ENCODE measurements around the gene USH2A.

The USH2A gene

GRCh38 chr1:215842905-215843304 lies 580.3 kb downstream of the USH2A start:
- DNase-seq, result no peak

- no peak for DNase-seq
These were observed 587.3 kb downstream of the USH2A start for GRCh38 chr1:215835951-215836350.

- no peak for DNase-seq
These were observed 589.1 kb downstream of the USH2A start for GRCh38 chr1:215833941-215834729.

GRCh38 chr1:215830226-215830810 lies 592.9 kb downstream of the USH2A start:
- DNase-seq, result no peak

DNA sequence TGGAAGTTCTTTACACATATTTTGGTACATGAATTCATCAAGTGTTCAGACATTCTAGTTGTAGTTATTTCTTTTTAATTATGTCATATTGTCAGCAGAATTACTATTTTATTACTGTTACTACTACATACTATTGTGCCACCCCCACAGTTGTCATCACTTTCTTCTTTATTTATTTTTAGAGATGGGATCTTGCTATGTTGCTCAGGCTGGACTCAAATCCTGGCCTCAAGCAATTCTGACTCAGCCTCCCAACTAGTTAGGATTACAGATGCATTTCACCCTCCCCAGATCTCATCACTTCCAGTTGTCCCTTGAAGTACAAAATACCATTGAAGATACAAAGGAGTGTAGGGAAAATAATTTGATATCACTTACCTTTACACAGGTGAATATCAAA lies 598.2 kb downstream of the USH2A start:
- no peak for DNase-seq

GRCh38 chr1:215824245-215824644 lies 599.0 kb downstream of the USH2A start:
- DNase-seq, result no peak

DNA sequence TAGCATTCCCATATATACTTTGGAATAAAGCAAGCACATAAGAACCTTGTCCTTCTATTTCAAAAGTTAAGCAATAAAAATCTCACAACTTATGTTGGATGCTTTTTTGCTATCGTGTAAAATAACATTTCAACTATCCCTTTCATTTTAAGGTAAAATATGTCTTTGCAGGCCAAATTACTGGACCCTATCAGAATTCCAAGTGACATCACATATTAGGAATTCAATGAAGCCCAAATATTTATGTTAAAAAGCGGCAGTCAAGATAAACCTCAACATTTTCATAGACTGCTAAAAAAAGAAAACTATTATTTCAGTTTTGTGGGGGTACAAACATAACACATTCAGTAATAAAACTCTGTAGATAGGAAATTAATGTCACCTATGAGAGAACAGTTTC lies 604.1 kb downstream of the USH2A start:
- DNase-seq, result no peak

GRCh38 chr1:215807911-215808436 lies 615.3 kb downstream of the USH2A start:
- no peak for DNase-seq

- DNase-seq, result no peak
These were observed 616.0 kb downstream of the USH2A start for GRCh38 chr1:215807218-215807617.

DNA sequence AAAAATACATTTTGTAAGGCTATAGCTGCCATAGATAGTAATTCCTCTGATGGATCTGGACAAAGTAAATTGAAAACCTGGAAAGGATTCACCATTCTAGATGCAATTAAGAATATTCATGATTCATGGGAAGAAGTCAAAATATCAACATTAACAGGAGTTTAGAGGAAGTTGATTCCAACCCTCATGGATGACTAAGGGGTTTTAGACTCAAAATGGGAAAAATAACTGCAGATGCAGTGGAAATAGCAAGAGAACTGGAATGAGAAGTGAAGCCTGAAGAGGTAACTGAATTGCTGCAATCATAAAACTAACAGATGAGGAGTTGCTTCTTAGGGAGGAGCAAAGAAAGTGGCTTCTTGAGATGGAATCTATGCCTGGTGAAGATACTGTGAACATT lies 625.4 kb downstream of the USH2A start:
- DNase-seq, result no peak

DNA sequence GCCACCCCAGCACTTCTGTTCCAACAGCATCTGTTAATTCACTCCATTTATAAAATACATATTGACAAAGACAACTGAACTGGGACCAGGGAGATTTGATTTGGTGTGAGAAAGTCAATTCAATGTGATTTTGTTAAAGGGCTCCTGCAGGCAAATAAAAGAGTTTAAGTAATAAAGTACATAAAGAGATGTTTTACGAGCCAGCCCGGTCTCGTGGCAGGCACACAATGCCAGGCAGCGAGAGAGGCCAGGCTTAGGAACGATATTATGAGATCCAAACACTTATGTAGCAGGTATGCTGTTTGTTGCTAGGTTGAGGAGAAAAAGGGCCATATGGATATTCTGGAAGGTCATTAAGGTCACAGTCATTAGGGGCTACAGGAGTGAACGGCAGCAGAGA lies 629.1 kb downstream of the USH2A start:
- no peak for DNase-seq

DNA sequence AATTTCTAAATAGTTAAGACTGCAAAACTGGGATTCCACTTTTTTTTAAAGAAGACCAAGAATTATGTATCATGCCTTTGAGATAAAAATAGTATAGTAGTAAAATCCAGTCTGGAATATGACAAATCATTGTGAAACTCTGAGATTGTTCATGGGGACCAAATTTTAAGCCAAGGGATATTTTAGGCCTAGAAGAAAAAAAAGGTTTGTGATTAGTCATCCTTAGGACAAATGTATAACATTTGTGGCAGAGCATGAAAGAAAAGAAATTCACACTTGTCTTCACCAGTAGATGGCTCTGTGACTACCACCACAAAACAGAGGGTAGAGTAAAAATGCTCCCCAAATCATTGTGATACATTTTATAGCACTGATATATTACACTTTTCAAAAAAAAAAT lies 630.1 kb downstream of the USH2A start:
- no peak for DNase-seq

DNA sequence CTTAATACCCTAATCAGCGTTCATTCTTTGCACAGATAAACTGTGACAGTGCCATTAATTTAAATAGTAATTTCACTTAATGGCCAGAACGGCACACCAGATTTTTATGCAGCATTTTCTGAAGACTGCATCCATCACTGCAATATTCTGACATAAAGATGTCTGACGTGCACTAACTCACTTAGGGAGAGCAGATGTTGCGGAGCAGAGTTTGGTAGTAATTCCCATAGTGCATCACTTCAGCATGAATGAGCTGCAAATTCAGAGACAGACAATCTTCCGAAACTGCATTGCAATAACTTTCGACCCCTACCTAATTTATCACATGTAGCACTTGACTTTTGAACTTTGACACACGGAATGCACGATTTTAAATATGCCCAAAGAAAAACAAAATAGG lies 630.8 kb downstream of the USH2A start:
- no peak for DNase-seq

GRCh38 chr1:215789981-215790380 lies 633.3 kb downstream of the USH2A start:
- DNase-seq, result no peak

DNA sequence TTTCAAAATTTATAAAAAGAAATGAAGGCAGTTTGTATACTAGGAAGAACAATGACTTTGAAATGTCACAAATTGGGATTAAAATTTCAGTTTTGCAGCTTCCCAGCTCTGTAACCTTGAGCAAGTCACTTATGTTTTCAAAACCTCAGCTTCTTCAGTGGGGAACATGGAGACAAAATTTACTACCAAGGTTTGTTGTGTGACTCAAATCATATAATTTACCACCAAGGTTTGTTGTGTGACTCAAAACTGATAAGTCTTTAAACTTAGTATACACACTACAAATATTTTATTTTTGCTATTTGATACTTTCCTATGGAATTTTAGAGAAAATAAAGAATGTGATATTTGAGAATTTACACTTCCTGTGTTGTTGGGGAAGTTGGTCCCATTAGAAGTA lies 636.3 kb downstream of the USH2A start:
- no peak for DNase-seq

DNA sequence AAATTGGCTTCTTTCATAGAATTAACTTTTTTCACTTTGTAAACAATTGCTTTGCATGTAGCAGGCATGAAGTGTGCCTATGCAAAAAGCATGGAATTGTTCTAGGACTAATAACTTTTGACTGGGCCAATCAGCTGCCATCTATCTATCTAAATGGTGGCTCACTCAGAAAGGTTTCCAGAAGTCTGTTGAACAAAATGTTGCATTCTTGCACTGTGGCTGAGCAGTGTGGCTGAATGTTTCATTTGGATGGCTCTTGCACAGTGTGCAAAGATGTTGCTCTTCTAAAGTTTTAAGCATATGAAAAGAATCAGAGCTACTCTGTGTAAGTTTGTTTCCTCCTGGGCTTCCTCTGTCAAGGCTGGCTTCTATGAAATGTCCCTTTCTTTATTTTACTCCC lies 642.6 kb downstream of the USH2A start:
- no peak for DNase-seq

GRCh38 chr1:215780139-215780538 lies 643.1 kb downstream of the USH2A start:
- no peak for DNase-seq

GRCh38 chr1:215779729-215780128 lies 643.5 kb downstream of the USH2A start:
- DNase-seq, result no peak

GRCh38 chr1:215777370-215777925 lies 645.8 kb downstream of the USH2A start:
- no peak for DNase-seq

DNA sequence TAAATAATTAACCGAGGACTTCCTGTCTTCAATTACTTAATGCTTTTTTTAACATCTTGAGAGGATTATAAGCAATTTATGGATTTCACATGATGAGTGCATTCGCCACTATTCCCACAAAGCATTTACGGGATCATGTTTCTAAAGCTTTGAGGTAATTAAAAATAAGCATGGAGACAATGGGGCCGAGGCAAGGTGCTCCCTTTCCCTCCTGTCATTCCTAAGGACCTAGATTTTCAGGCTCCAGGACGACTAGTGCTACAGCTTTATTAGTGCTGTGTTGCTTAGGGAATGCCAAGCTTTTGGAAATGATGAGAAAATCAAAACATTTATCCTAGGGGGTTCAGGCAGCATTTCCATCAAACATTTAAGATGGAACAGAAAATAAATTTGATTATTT lies 646.9 kb downstream of the USH2A start:
- no peak for DNase-seq

- DNase-seq, result no peak
These were observed 651.1 kb downstream of the USH2A start for GRCh38 chr1:215772151-215772550.

GRCh38 chr1:215768303-215768702 lies 654.9 kb downstream of the USH2A start:
- no peak for DNase-seq

DNA sequence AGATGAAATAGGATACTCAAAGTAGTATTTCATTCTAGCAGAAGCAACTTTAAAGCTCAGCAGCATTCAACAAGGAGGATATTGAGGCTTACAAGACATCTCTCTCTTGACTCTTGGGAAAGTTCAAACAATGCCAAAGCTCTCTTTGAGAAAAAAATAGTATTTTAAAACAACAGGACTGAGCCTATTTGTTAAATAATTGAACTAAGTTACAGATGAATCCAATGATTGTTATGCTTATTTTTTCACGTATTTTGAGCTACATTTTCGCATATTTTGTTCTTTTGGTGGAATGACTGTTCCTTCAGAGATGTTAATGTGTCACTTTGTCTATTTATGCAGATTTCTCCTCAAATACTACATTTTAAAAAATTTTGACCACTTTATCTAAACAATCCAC lies 655.5 kb downstream of the USH2A start:
- DNase-seq, result no peak

- DNase-seq, result no peak
These were observed 656.7 kb downstream of the USH2A start for GRCh38 chr1:215766521-215766920.

All from CD4-positive, alpha-beta T cell treated with Interleukin-4 for 4 hours (primary cell).